PC-3 (cell line): ENCODE results near the gene TTI1. TPM values are rescaled to one million over a fixed set of nuclear protein-coding genes. Genes with fewer than 3 reads are reported as not detected.

Experiments used
- ATAC-seq: fragments of 200-7000 bp; cut with Tn5 transposase; 2 replicates; pipeline ENCODE4 v1.9.1; 2020; ENCODE audit warnings: mild to moderate bottlenecking, moderate library complexity
- BruUV-seq: library from RNA; stranded (reverse); fragments of 400-500 nt; replicated peaks from 2 replicates; lab custom pipeline; 2021; lab: Mats Ljungman, UMichigan
- CTCF ChIA-PET: fragments of 300-600 bp; sonication (Branson Sonifier 250); formaldehyde crosslinking; loops from one replicate; lab custom pipeline; 2022; ENCODE audit warnings: antibody characterized with exemption; lab: Charles Lee
- POLR2A ChIA-PET: fragments of 300-600 bp; sonication (Branson Sonifier 250); formaldehyde crosslinking; loops from one replicate; lab custom pipeline; 2022; ENCODE audit warnings: antibody characterized with exemption; ENCODE audit not compliant: unreplicated experiment; lab: Charles Lee
- DNase-seq: peaks from one replicate; pipeline ENCODE4 v3.0.0-alpha.2; 2015
- H2AFZ ChIP-seq: fragments of 300-600 bp; sonication (generic); 2 replicates; pipeline ENCODE4 v1.6.0; 2016; ENCODE audit warnings: antibody characterized with exemption, low read length
- H3F3A ChIP-seq: fragments of 300-600 bp; sonication (generic); one replicate; pipeline ENCODE4 v1.6.0; 2017; ENCODE audit warnings: antibody characterized with exemption, low read length, control low read depth, mild to moderate bottlenecking; ENCODE audit not compliant: unreplicated experiment
- H3K27ac ChIP-seq: fragments of 300-600 bp; sonication (generic); 2 replicates; pipeline ENCODE4 v1.5.1; 2016; ENCODE audit warnings: mild to moderate bottlenecking, low read length
- H3K27me3 ChIP-seq: fragments of 300-600 bp; sonication (generic); 2 replicates; pipeline ENCODE4 v1.6.1; 2016; ENCODE audit warnings: low read length, mixed read lengths
- H3K36me3 ChIP-seq: fragments of 300-600 bp; sonication (generic); 2 replicates; pipeline ENCODE4 v1.6.1; 2016; ENCODE audit warnings: low read depth, mixed run types, low read length, mixed read lengths
- H3K4me1 ChIP-seq: fragments of 300-600 bp; sonication (generic); 2 replicates; pipeline ENCODE4 v1.5.1; 2016; ENCODE audit warnings: low read length; ENCODE audit not compliant: insufficient read depth
- H3K4me2 ChIP-seq: fragments of 300-600 bp; sonication (generic); 2 replicates; pipeline ENCODE4 v1.6.0; 2016; ENCODE audit warnings: low read length
- H3K4me3 ChIP-seq: fragments of 300-600 bp; sonication (generic); 2 replicates; pipeline ENCODE4 v1.5.1; 2016; ENCODE audit warnings: mild to moderate bottlenecking, low read length, mixed read lengths
- H3K79me2 ChIP-seq: fragments of 300-600 bp; sonication (generic); 2 replicates; pipeline ENCODE4 v1.6.1; 2017; ENCODE audit warnings: low read length, mixed read lengths
- H3K9ac ChIP-seq: fragments of 300-600 bp; sonication (generic); 2 replicates; pipeline ENCODE4 v1.6.0; 2016; ENCODE audit warnings: mild to moderate bottlenecking, low read length
- H3K9me2 ChIP-seq: fragments of 300-600 bp; sonication (generic); replicated peaks from 2 replicates; pipeline ENCODE4 v1.6.1; 2016; ENCODE audit warnings: mixed run types, low read length, mixed read lengths
- H3K9me3 ChIP-seq: fragments of 300-600 bp; sonication (generic); 2 replicates; pipeline ENCODE4 v1.6.1; 2016; ENCODE audit warnings: low read length, mixed read lengths
- H4K20me1 ChIP-seq: fragments of 300-600 bp; sonication (generic); 2 replicates; pipeline ENCODE4 v1.6.1; 2016; ENCODE audit warnings: low read length, mixed read lengths
- CTCF ChIP-seq: fragments of 300-600 bp; sonication (generic); conservative IDR thresholded peaks from 2 replicates; pipeline ENCODE4 v1.5.1; 2017; ENCODE audit warnings: antibody characterized with exemption, low read depth, mild to moderate bottlenecking, low read length
- EZH2 ChIP-seq: fragments of 300-600 bp; sonication (generic); IDR thresholded peaks from one replicate; pipeline ENCODE4 v1.6.1; 2017; ENCODE audit warnings: antibody characterized with exemption, mild to moderate bottlenecking, low read length; ENCODE audit not compliant: unreplicated experiment
- EZH2phosphoT487 ChIP-seq: fragments of 300-600 bp; sonication (generic); IDR thresholded peaks from 2 replicates; pipeline ENCODE4 v1.6.1; 2018; ENCODE audit warnings: mild to moderate bottlenecking, antibody characterized with exemption, low read length, borderline replicate concordance
- intact Hi-C: fragments of 100-400 bp; cut with micrococcal nuclease; formaldehyde crosslinking; loops from 2 replicates; pipeline ENCODE4 v1.9.0; 2023
- total RNA-seq: library from RNA; depleted of rRNA; stranded (reverse); fragments of >200 nt; gene quantifications from 2 replicates; pipeline ENCODE4 v1.2.3, GENCODE V29; 2014

Gene TTI1
- total RNA-seq, 1 experiment from 2014 or later: 23.2 TPM

- CTCF ChIA-PET: no interaction called here
- H3K9me3 ChIP-seq: no peaks in the 10 kb centered on the region
- H3K9me2 ChIP-seq: no peaks in the 10 kb centered on the region
- H3F3A ChIP-seq: peaks cover 9% of the 10 kb centered on the region
- POLR2A ChIA-PET: no interaction called here
- peaks cover 19% of the 10 kb centered on the region for H3K36me3 ChIP-seq
- H3K4me2 ChIP-seq: peak overlapping the region; percentile 30; the same call in 1 of the 2 replicates
- DNase-seq: peak; percentile 79
- BruUV-seq: TSS peak; percentile 27
- H3K4me1 ChIP-seq: peaks cover 56% of the 10 kb centered on the region
- TF ChIP-seq EZH2phosphoT487 (no peak), CTCF (no peak), EZH2 (no peak)
- peak overlapping the region; percentile 34 for H3K9ac ChIP-seq
- H3K27ac ChIP-seq: peak overlapping the region; percentile 94
- no peaks in the 10 kb centered on the region for H4K20me1 ChIP-seq
- no peaks in the 10 kb centered on the region for H3K79me2 ChIP-seq
- intact Hi-C loops: no loop called here
- H3K4me3 ChIP-seq: no peak overlapping the region
- ATAC-seq: peak; percentile 6
- H3K27me3 ChIP-seq: no peaks in the 10 kb centered on the region
- no peak overlapping the region for H2AFZ ChIP-seq
Measured at GRCh38 chr20:37986873-37987601, 46.2 kb downstream of the TTI1 start.

GRCh38 chr20:37986044-37986858, 47.0 kb downstream of the TTI1 start:
- Histone ChIP-seq H3K4me2 (peak overlapping the region; percentile 30; the same call in 1 of the 2 replicates), H3K79me2 (no peaks in the 10 kb centered on the region), H2AFZ (no peak overlapping the region), H3K27me3 (no peaks in the 10 kb centered on the region), H3K4me3 (no peak overlapping the region), H3K27ac (peak overlapping the region; percentile 94), H3F3A (peaks cover 9% of the 10 kb centered on the region), H3K36me3 (peaks cover 19% of the 10 kb centered on the region), H3K9me3 (no peaks in the 10 kb centered on the region), H4K20me1 (no peaks in the 10 kb centered on the region), H3K4me1 (peaks cover 49% of the 10 kb centered on the region), H3K9me2 (no peaks in the 10 kb centered on the region), H3K9ac (peak overlapping the region; percentile 34)
- CTCF ChIA-PET: no interaction called here
- BruUV-seq: no TSS peak
- intact Hi-C loops: no loop called here
- no peak for DNase-seq
- ATAC-seq: no peak
- POLR2A ChIA-PET: no interaction called here
- TF ChIP-seq EZH2 (no peak), CTCF (no peak), EZH2phosphoT487 (no peak)
